Measurements from ENCODE around the gene RFTN1. TPM values are rescaled to one million over a fixed set of nuclear protein-coding genes. Genes with fewer than 3 reads are reported as not detected.

RFTN1 gene
- total and polyA plus RNA-seq, 4 donors = 4.4 to 20.4 (median 11.9) TPM

DNA sequence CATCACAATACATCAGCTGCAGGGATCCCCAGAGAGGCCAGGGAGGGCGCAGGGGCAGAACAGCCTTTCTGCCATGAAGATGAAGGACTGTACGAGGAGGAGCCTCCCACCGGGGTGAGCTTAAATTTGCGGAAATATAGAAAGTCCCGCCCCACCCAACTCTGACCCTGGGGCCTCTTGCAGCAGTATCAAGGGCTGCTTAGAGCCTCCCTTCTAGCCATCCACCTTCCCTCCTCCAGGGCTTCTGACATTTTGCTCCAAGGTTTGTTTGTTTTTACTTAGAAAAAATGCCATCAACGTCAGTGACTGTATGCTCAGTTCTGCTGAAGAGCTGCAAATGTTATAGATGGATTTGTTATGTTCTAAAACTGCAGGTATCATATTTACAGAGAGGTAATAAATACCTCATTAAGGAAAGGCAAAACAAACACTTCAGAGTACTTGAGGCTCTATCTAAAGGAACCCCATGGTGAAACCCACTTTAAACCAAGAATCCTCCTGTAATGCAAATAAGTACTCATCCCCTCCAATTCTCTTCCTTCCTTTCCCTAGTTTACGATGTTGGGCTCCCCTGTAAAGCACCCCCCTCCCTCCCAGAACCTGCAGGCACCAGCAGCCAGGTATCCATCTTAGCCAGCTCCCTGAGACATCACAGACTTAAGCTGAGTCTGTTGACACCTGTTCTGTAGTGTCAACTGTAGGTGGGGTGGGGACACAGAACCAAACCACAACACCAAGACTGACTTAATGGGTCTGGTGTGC is 30.5 kb downstream of the RFTN1 start (continued):
- no peak for TF ChIP-seq CTCF (IDR thresholded peaks at IDR 0.05; ENCODE audit: low read depth, low read length, missing input control)

DNA sequence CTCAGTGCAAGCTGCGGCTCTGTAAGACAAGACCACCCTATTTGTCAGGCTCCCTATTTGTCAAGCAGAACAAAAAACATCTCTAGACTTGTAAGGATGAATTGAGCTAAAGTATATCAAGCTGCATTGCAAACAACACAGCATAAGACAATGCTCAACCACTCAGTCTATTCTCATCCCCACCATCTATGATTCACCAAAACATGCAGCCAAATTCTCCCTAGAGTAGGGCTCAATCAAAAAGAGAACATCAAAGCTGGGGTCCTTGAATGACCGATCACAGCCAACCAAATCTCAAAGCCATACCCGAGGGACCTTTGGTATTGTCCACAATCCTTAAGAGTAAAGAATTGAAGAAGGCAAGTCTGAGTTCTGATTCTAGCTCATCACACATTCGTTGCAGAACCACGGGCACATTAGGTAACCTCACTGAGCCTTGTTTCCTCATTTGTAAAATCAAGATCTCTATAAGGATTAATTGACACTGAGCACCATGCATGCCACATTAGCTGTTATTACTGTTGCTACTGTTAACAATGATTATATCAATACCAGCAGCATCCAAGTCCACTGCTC is 31.2 kb downstream of the RFTN1 start:
- Histone ChIP-seq H3K9ac (ENCODE audit: low read depth in 1 of 2, low read length in 2 of 2) (no peak overlapping the region), H3K4me1 (ENCODE audit: control insufficient read depth in 4 of 4, insufficient read depth in 4 of 4, low read length in 3 of 4) (peaks cover 0 to 6% (median 3%) of the 10 kb centered on the region in 4 donors), H3K4me3 (ENCODE audit: low read depth in 1 of 3, low read length in 3 of 3) (no peak overlapping the region), H3K27me3 (ENCODE audit: control insufficient read depth in 4 of 4, insufficient read depth in 4 of 4, low read length in 3 of 4) (no peaks in the 10 kb centered on the region), H3K27ac (ENCODE audit: low read depth in 1 of 2, low read length in 2 of 2) (no peak overlapping the region), H3K9me3 (ENCODE audit: control insufficient read depth in 4 of 4, low read length in 3 of 4) (no peaks in the 10 kb centered on the region), H3K36me3 (ENCODE audit: control insufficient read depth in 4 of 4, insufficient read depth in 3 of 4, low read depth in 1 of 4, low read length in 3 of 4) (peaks cover 0 to 4% (median 2%) of the 10 kb centered on the region in 4 donors)
- DNase-seq (ENCODE audit: low spot score) = no peak
- 93% methylated on average over 5 of the region's 5 CpGs for whole genome bisulfite sequencing
- TF ChIP-seq, protein P1, sequence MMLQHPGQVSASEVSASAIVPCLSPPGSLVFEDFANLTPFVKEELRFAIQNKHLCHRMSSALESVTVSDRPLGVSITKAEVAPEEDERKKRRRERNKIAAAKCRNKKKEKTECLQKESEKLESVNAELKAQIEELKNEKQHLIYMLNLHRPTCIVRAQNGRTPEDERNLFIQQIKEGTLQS (IDR thresholded peaks at IDR 0.05) = no peak
- no peak for TF ChIP-seq HNF4A (conservative IDR thresholded peaks at IDR 0.05)
- no peak for TF ChIP-seq CTCF (IDR thresholded peaks at IDR 0.05; ENCODE audit: low read depth, low read length, missing input control)
- TF ChIP-seq NR2F2 (IDR thresholded peaks at IDR 0.05) = no peak
- TF ChIP-seq GABPA (IDR thresholded peaks at IDR 0.05 in 1 of 2, conservative IDR thresholded peaks at IDR 0.05 in 1 of 2) = no peak
- no peak for TF ChIP-seq RXRA (IDR thresholded peaks at IDR 0.05)
- TF ChIP-seq SP1 (IDR thresholded peaks at IDR 0.05) = no peak
- TF ChIP-seq, protein P2, sequence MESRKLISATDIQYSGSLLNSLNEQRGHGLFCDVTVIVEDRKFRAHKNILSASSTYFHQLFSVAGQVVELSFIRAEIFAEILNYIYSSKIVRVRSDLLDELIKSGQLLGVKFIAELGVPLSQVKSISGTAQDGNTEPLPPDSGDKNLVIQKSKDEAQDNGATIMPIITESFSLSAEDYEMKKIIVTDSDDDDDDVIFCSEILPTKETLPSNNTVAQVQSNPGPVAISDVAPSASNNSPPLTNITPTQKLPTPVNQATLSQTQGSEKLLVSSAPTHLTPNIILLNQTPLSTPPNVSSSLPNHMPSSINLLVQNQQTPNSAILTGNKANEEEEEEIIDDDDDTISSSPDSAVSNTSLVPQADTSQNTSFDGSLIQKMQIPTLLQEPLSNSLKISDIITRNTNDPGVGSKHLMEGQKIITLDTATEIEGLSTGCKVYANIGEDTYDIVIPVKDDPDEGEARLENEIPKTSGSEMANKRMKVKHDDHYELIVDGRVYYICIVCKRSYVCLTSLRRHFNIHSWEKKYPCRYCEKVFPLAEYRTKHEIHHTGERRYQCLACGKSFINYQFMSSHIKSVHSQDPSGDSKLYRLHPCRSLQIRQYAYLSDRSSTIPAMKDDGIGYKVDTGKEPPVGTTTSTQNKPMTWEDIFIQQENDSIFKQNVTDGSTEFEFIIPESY (IDR thresholded peaks at IDR 0.05) = no peak
- TF ChIP-seq EGR1 (IDR thresholded peaks at IDR 0.05; ENCODE audit: low read depth in 2 of 2) = no peak
- no peak for TF ChIP-seq TAF1 (conservative IDR thresholded peaks at IDR 0.05)
- no peak for TF ChIP-seq YY1 (IDR thresholded peaks at IDR 0.05)
- TF ChIP-seq, protein P3, sequence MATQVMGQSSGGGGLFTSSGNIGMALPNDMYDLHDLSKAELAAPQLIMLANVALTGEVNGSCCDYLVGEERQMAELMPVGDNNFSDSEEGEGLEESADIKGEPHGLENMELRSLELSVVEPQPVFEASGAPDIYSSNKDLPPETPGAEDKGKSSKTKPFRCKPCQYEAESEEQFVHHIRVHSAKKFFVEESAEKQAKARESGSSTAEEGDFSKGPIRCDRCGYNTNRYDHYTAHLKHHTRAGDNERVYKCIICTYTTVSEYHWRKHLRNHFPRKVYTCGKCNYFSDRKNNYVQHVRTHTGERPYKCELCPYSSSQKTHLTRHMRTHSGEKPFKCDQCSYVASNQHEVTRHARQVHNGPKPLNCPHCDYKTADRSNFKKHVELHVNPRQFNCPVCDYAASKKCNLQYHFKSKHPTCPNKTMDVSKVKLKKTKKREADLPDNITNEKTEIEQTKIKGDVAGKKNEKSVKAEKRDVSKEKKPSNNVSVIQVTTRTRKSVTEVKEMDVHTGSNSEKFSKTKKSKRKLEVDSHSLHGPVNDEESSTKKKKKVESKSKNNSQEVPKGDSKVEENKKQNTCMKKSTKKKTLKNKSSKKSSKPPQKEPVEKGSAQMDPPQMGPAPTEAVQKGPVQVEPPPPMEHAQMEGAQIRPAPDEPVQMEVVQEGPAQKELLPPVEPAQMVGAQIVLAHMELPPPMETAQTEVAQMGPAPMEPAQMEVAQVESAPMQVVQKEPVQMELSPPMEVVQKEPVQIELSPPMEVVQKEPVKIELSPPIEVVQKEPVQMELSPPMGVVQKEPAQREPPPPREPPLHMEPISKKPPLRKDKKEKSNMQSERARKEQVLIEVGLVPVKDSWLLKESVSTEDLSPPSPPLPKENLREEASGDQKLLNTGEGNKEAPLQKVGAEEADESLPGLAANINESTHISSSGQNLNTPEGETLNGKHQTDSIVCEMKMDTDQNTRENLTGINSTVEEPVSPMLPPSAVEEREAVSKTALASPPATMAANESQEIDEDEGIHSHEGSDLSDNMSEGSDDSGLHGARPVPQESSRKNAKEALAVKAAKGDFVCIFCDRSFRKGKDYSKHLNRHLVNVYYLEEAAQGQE (IDR thresholded peaks at IDR 0.05) = no peak
- no peak for TF ChIP-seq JUND (IDR thresholded peaks at IDR 0.05)
- TF ChIP-seq HNF4G (IDR thresholded peaks at IDR 0.05) = no peak
- no peak for TF ChIP-seq FOXA1 (IDR thresholded peaks at IDR 0.05)

Measured in liver (tissue), 9 donors.